Activated T-helper 1 cell treated with anti-CD3 and anti-CD28 coated beads, Interleukin-12 subunit alpha, Interleukin-12 subunit beta, Interleukin-2, Interleukin-4 antibody, amounts not matched to agents 30 ng/mL and 10 ng/mL and 1 ng/mL, durations not matched to agents 14 hours and 24 hours and 36 hours (primary cell): Measurements from ENCODE around the gene SIGLEC1. TPM values are rescaled to one million over a fixed set of nuclear protein-coding genes. Genes with fewer than 3 reads are reported as not detected.

Experiments
- DNase-seq: peaks from one replicate; pipeline ENCODE4 v3.0.0; 2021; ENCODE audit warnings: low spot score
- H3K27ac Mint-ChIP-seq: one replicate; pipeline ENCODE4 v1.8.0; 2021; ENCODE audit warnings: mild to moderate bottlenecking, mixed read lengths
- H3K27me3 Mint-ChIP-seq: one replicate; pipeline ENCODE4 v1.8.0; 2022; ENCODE audit warnings: mild to moderate bottlenecking, moderate library complexity, mixed read lengths; ENCODE audit not compliant: insufficient read depth
- H3K36me3 Mint-ChIP-seq: one replicate; pipeline ENCODE4 v1.8.0; 2021; ENCODE audit warnings: low read depth, mixed read lengths
- H3K4me1 Mint-ChIP-seq: one replicate; pipeline ENCODE4 v1.8.0; 2021; ENCODE audit warnings: low read depth, mixed read lengths
- H3K4me3 Mint-ChIP-seq: one replicate; pipeline ENCODE4 v1.8.0; 2021; ENCODE audit warnings: mild to moderate bottlenecking, moderate library complexity, mixed read lengths
- H3K9me3 Mint-ChIP-seq: one replicate; pipeline ENCODE4 v1.8.0; 2021; ENCODE audit warnings: mixed read lengths
- intact Hi-C: fragments of 100-400 bp; cut with micrococcal nuclease; formaldehyde crosslinking; loops from one replicate; pipeline ENCODE4 v1.15.1; 2024
- total RNA-seq: library from RNA; stranded (reverse); gene quantifications from 2 replicates; pipeline ENCODE4 v1.2.3, GENCODE V29; 2022

The SIGLEC1 gene
- total RNA-seq, 1 donor from 2014 or later, result not detected

GRCh38 chr20:3729811-3730540, 17.6 kb upstream of the SIGLEC1 start:
- no peak overlapping the region for H3K27ac Mint-ChIP-seq
- peaks cover 39% of the 10 kb centered on the region for H3K27me3 Mint-ChIP-seq
- H3K9me3 Mint-ChIP-seq, result no peaks in the 10 kb centered on the region
- no peaks in the 10 kb centered on the region for H3K36me3 Mint-ChIP-seq
- no peak overlapping the region for H3K4me3 Mint-ChIP-seq
- no peaks in the 10 kb centered on the region for H3K4me1 Mint-ChIP-seq
- DNase-seq, result no peak
- intact Hi-C loops, result no loop called here

- Mint-ChIP-seq H3K36me3 (no peaks in the 10 kb centered on the region), H3K9me3 (no peaks in the 10 kb centered on the region), H3K4me3 (no peak overlapping the region), H3K27ac (no peak overlapping the region), H3K27me3 (peaks cover 42% of the 10 kb centered on the region), H3K4me1 (no peaks in the 10 kb centered on the region)
- no peak for DNase-seq
- intact Hi-C loops, result no loop called here
Measured at GRCh38 chr20:3729378-3729777, 17.0 kb upstream of the SIGLEC1 start.

GRCh38 chr20:3728876-3729275, 16.5 kb upstream of the SIGLEC1 start:
- H3K27ac Mint-ChIP-seq, result no peak overlapping the region
- no peaks in the 10 kb centered on the region for H3K36me3 Mint-ChIP-seq
- H3K27me3 Mint-ChIP-seq, result peaks cover 42% of the 10 kb centered on the region
- no peaks in the 10 kb centered on the region for H3K4me1 Mint-ChIP-seq
- DNase-seq, result no peak
- no peak overlapping the region for H3K4me3 Mint-ChIP-seq
- intact Hi-C loops, result no loop called here
- H3K9me3 Mint-ChIP-seq, result no peaks in the 10 kb centered on the region

GRCh38 chr20:3728354-3728753, 16.0 kb upstream of the SIGLEC1 start:
- Mint-ChIP-seq H3K27me3 (peaks cover 40% of the 10 kb centered on the region), H3K4me1 (no peaks in the 10 kb centered on the region), H3K36me3 (no peaks in the 10 kb centered on the region), H3K4me3 (no peak overlapping the region), H3K27ac (no peak overlapping the region), H3K9me3 (no peaks in the 10 kb centered on the region)
- intact Hi-C loops, result no loop called here
- DNase-seq, result no peak

GRCh38 chr20:3727401-3728021, 15.1 kb upstream of the SIGLEC1 start:
- peaks cover 32% of the 10 kb centered on the region for H3K27me3 Mint-ChIP-seq
- H3K4me1 Mint-ChIP-seq, result no peaks in the 10 kb centered on the region
- no peak overlapping the region for H3K27ac Mint-ChIP-seq
- H3K9me3 Mint-ChIP-seq, result no peaks in the 10 kb centered on the region
- intact Hi-C loops, result no loop called here
- DNase-seq, result no peak
- no peak overlapping the region for H3K4me3 Mint-ChIP-seq
- no peaks in the 10 kb centered on the region for H3K36me3 Mint-ChIP-seq

- Mint-ChIP-seq H3K9me3 (no peaks in the 10 kb centered on the region), H3K4me1 (peaks cover 12% of the 10 kb centered on the region), H3K36me3 (no peaks in the 10 kb centered on the region), H3K4me3 (no peak overlapping the region), H3K27me3 (peaks cover 27% of the 10 kb centered on the region), H3K27ac (no peak overlapping the region)
- DNase-seq, result no peak
- intact Hi-C loops, result no loop called here
Measured at GRCh38 chr20:3724356-3724755, 12.0 kb upstream of the SIGLEC1 start.

- Mint-ChIP-seq H3K4me3 (no peak overlapping the region), H3K9me3 (no peaks in the 10 kb centered on the region), H3K4me1 (peaks cover 12% of the 10 kb centered on the region), H3K27me3 (peaks cover 26% of the 10 kb centered on the region), H3K36me3 (no peaks in the 10 kb centered on the region), H3K27ac (no peak overlapping the region)
- intact Hi-C loops, result no loop called here
- DNase-seq, result no peak
Measured at GRCh38 chr20:3723284-3723683, 10.9 kb upstream of the SIGLEC1 start.

GRCh38 chr20:3721912-3722311, 9.5 kb upstream of the SIGLEC1 start:
- Mint-ChIP-seq H3K4me1 (peaks cover 12% of the 10 kb centered on the region), H3K36me3 (no peaks in the 10 kb centered on the region), H3K27me3 (peaks cover 13% of the 10 kb centered on the region), H3K4me3 (no peak overlapping the region), H3K27ac (no peak overlapping the region), H3K9me3 (no peaks in the 10 kb centered on the region)
- DNase-seq, result no peak
- intact Hi-C loops, result no loop called here

- H3K4me1 Mint-ChIP-seq, result peaks cover 12% of the 10 kb centered on the region
- peaks cover 12% of the 10 kb centered on the region for H3K27me3 Mint-ChIP-seq
- no peaks in the 10 kb centered on the region for H3K36me3 Mint-ChIP-seq
- H3K9me3 Mint-ChIP-seq, result no peaks in the 10 kb centered on the region
- no peak overlapping the region for H3K4me3 Mint-ChIP-seq
- DNase-seq, result no peak
- H3K27ac Mint-ChIP-seq, result no peak overlapping the region
- intact Hi-C loops, result no loop called here
Measured at GRCh38 chr20:3720626-3721025, 8.2 kb upstream of the SIGLEC1 start.

- DNase-seq, result no peak
- no peak overlapping the region for H3K27ac Mint-ChIP-seq
- H3K4me3 Mint-ChIP-seq, result no peak overlapping the region
- intact Hi-C loops, result no loop called here
- no peaks in the 10 kb centered on the region for H3K36me3 Mint-ChIP-seq
- peaks cover 12% of the 10 kb centered on the region for H3K27me3 Mint-ChIP-seq
- H3K4me1 Mint-ChIP-seq, result peaks cover 12% of the 10 kb centered on the region
- no peaks in the 10 kb centered on the region for H3K9me3 Mint-ChIP-seq
Measured at GRCh38 chr20:3720068-3720467, 7.7 kb upstream of the SIGLEC1 start.

GRCh38 chr20:3719046-3719445, 6.6 kb upstream of the SIGLEC1 start:
- H3K27me3 Mint-ChIP-seq, result peaks cover 14% of the 10 kb centered on the region
- H3K27ac Mint-ChIP-seq, result no peak overlapping the region
- no peak for DNase-seq
- no peak overlapping the region for H3K4me3 Mint-ChIP-seq
- intact Hi-C loops, result no loop called here
- no peaks in the 10 kb centered on the region for H3K9me3 Mint-ChIP-seq
- peaks cover 12% of the 10 kb centered on the region for H3K4me1 Mint-ChIP-seq
- no peaks in the 10 kb centered on the region for H3K36me3 Mint-ChIP-seq

GRCh38 chr20:3716195-3716834, 3.9 kb upstream of the SIGLEC1 start:
- no peak overlapping the region for H3K27ac Mint-ChIP-seq

GRCh38 chr20:3714092-3714491, 1.7 kb upstream of the SIGLEC1 start:
- H3K4me1 Mint-ChIP-seq, result no peaks in the 10 kb centered on the region
- intact Hi-C loops, result no loop called here
- no peaks in the 10 kb centered on the region for H3K36me3 Mint-ChIP-seq

More at GRCh38 chr20:3716195-3716834, 3.9 kb upstream of the SIGLEC1 start:
- no peak for DNase-seq
- Mint-ChIP-seq H3K27me3 (peaks cover 14% of the 10 kb centered on the region), H3K9me3 (no peaks in the 10 kb centered on the region), H3K4me1 (peaks cover 12% of the 10 kb centered on the region), H3K4me3 (no peak overlapping the region), H3K36me3 (no peaks in the 10 kb centered on the region)
- intact Hi-C loops, result no loop called here

More at GRCh38 chr20:3714092-3714491, 1.7 kb upstream of the SIGLEC1 start:
- Mint-ChIP-seq H3K9me3 (no peaks in the 10 kb centered on the region), H3K27ac (no peak overlapping the region), H3K4me3 (no peak overlapping the region), H3K27me3 (peaks cover 10% of the 10 kb centered on the region)
- DNase-seq, result no peak
